A549 (cell line): ENCODE results near the gene PRKX. TPM values are rescaled to one million over a fixed set of nuclear protein-coding genes. Genes with fewer than 3 reads are reported as not detected.
"Not testable (repeated sequence)": the region's sequence is repeated elsewhere in the genome, so short reads cannot be mapped to it uniquely, and the experiment has no call there.

Experiments
- ATAC-seq, 2 experiments: fragments of 200-7000 bp in 1 of 2; fragments of >200 bp in 1 of 2; cut with Nextera tagmentation in 1 of 2; cut with Tn5 transposase in 1 of 2; 3 replicates each; pipeline versions ENCODE4 v1.8.0 to v1.9.1; 2018 to 2020; ENCODE audit warnings: mild to moderate bottlenecking in 1 of 2, moderate library complexity in 1 of 2
- CTCF ChIA-PET: fragments of 300-600 bp; sonication (Branson Sonifier 250); formaldehyde crosslinking; extraction: SDS; loops from one replicate; lab custom pipeline; 2021; ENCODE audit warnings: antibody characterized with exemption, inconsistent platforms; lab: Yijun Ruan, JAX
- POLR2A ChIA-PET: fragments of 350-600 bp; formaldehyde crosslinking; extraction: SDS; loops from one replicate; lab custom pipeline; 2021; ENCODE audit warnings: antibody characterized with exemption, inconsistent platforms; lab: Yijun Ruan, JAX
- DNase-seq, 2 experiments: peaks; one replicate each; pipeline versions ENCODE4 v3.0.0 to v3.0.0-alpha.2; 2011 to 2016; ENCODE audit warnings: low read depth in 1 of 2, low spot score in 1 of 2
- FAIRE-seq: peaks from 2 replicates; lab custom pipeline; 2011; peaks lifted over from hg19 to GRCh38; lab: Jason Lieb, UNC
- H3K27ac ChIP-seq, 2 experiments: fragments of >200 bp; sonication (Bioruptor Twin); formaldehyde crosslinking; 3 replicates each; pipeline ENCODE4 v1.5.1; 2016 to 2017
- H3K4me1 ChIP-seq: fragments of >200 bp; sonication (Bioruptor Twin); formaldehyde crosslinking; 3 replicates; pipeline ENCODE4 v1.6.1; 2016
- H3K4me2 ChIP-seq: fragments of >200 bp; sonication (Bioruptor Twin); formaldehyde crosslinking; 3 replicates; pipeline ENCODE4 v1.6.1; 2016
- H3K4me3 ChIP-seq: fragments of >200 bp; sonication (Bioruptor Twin); formaldehyde crosslinking; 3 replicates; pipeline ENCODE4 v1.5.1; 2016
- H3K9me3 ChIP-seq: fragments of >200 bp; sonication (Bioruptor Twin); formaldehyde crosslinking; 3 replicates; pipeline ENCODE4 v1.6.1; 2016
- CEBPB ChIP-seq, 2 experiments: fragments of >200 bp in 1 of 2; sonication (Bioruptor Twin) in 1 of 2; formaldehyde crosslinking in 1 of 2; IDR thresholded peaks; 2 replicates each; pipeline ENCODE4 v1.6.1; 2012 to 2016
- CHD2 ChIP-seq: fragments of 150-350 bp; IDR thresholded peaks from 2 replicates; pipeline ENCODE4 v1.6.1; 2014; ENCODE audit warnings: low read length; ENCODE audit not compliant: partially characterized antibody
- CHD4 ChIP-seq: fragments of 200-600 bp; sonication (generic); IDR thresholded peaks from 2 replicates; pipeline ENCODE4 v1.6.1; 2016; ENCODE audit warnings: antibody characterized with exemption, mild to moderate bottlenecking, borderline replicate concordance
- FOSL2 ChIP-seq, 2 experiments: fragments of 450-650 bp in 1 of 2; fragments of >200 bp in 1 of 2; sonication (Bioruptor Twin) in 1 of 2; formaldehyde crosslinking; IDR thresholded peaks; 2 replicates each; pipeline versions ENCODE4 v1.5.0 to v1.6.1; 2016 to 2020; ENCODE audit warnings: mild to moderate bottlenecking in 1 of 2, moderate library complexity in 1 of 2
- HOXA7 ChIP-seq: fragments of 250-450 bp; sonication (Bioruptor Pico); IDR thresholded peaks from 2 replicates; pipeline ENCODE4 v1.5.0; 2020; ENCODE audit warnings: mild to moderate bottlenecking, moderate library complexity
- HOXB13 ChIP-seq: fragments of 250-450 bp; sonication (Bioruptor Pico); IDR thresholded peaks from 2 replicates; pipeline ENCODE4 v1.5.0; 2020; ENCODE audit warnings: low read depth, mild to moderate bottlenecking, moderate library complexity
- KDM5A ChIP-seq: fragments of 200-600 bp; sonication (generic); IDR thresholded peaks from 2 replicates; pipeline ENCODE4 v1.6.1; 2016; ENCODE audit warnings: antibody characterized with exemption, mild to moderate bottlenecking
- POLR2AphosphoS2 ChIP-seq: conservative IDR thresholded peaks from 2 replicates; pipeline ENCODE4 v1.6.1; 2012; ENCODE audit warnings: low read length, improper control_type of control experiment, inconsistent platforms
- RAD21 ChIP-seq, 2 experiments: fragments of >200 bp in 1 of 2; sonication (Bioruptor Twin) in 1 of 2; formaldehyde crosslinking in 1 of 2; IDR thresholded peaks in 1 of 2; conservative IDR thresholded peaks in 1 of 2; 2 replicates in 1 of 2; 3 replicates in 1 of 2; pipeline ENCODE4 v1.6.1; 2012 to 2018; ENCODE audit warnings: inconsistent platforms in 1 of 2
- RARB ChIP-seq: fragments of 250-450 bp; sonication (Bioruptor Pico); IDR thresholded peaks from 2 replicates; pipeline ENCODE4 v1.8.0; 2021; ENCODE audit warnings: mild to moderate bottlenecking, moderate library complexity
- TP53 ChIP-seq: fragments of 250-450 bp; sonication (Bioruptor Pico); IDR thresholded peaks from 2 replicates; pipeline ENCODE4 v1.5.0; 2021; ENCODE audit warnings: mild to moderate bottlenecking, moderate library complexity
- ZC3H11A ChIP-seq: fragments of 450-650 bp; IDR thresholded peaks from 2 replicates; pipeline ENCODE4 v1.6.1; 2014; ENCODE audit warnings: antibody characterized with exemption, mild to moderate bottlenecking
- ZFP36 ChIP-seq: fragments of 450-650 bp; IDR thresholded peaks from 2 replicates; pipeline ENCODE4 v1.6.1; 2014; ENCODE audit warnings: borderline replicate concordance; ENCODE audit not compliant: partially characterized antibody
- WGBS: methylation state at CpG from one replicate; pipeline ENCODE4 v1.1.6; 2017; ENCODE audit errors: missing lambda C conversion rate; 5-methylcytosine and 5-hydroxymethylcytosine counted together
- polyA plus RNA-seq, 4 experiments: library from polyadenylated mRNA; depleted of rRNA in 3 of 4; stranded (reverse); fragments of >200 nt; fragmentation: RNase III in 1 of 4; extraction: RNeasy Plus Mini Kit Qiagen cat#74134 plus additional on column Dnase treatment in 1 of 4; gene quantifications; 2 replicates in 3 of 4; 3 replicates in 1 of 4; pipeline ENCODE4 v1.2.3, GENCODE V29; 2011 to 2017
- TF ChIP-seq, protein P1 (sequence below): fragments of 150-350 bp; IDR thresholded peaks from 2 replicates; pipeline ENCODE4 v1.6.1; 2014; ENCODE audit warnings: low read depth, mild to moderate bottlenecking, low read length
- TF ChIP-seq, protein P2 (sequence below): fragments of 250-450 bp; sonication (Bioruptor Pico); IDR thresholded peaks from 2 replicates; pipeline ENCODE4 v1.5.0; 2020; ENCODE audit warnings: low read depth, mild to moderate bottlenecking, moderate library complexity
- TF ChIP-seq, protein P3 (sequence below): fragments of >200 bp; sonication (Bioruptor Twin); formaldehyde crosslinking; IDR thresholded peaks from 3 replicates; pipeline ENCODE4 v1.6.1; 2016
- TF ChIP-seq, protein P4 (sequence below): IDR thresholded peaks from 2 replicates; pipeline ENCODE4 v1.6.1; 2012

The PRKX gene
- polyA plus RNA-seq, 2 of the 4 experiments (the other 2 are of a cell fraction), result 18.2 to 36.0 TPM

DNA sequence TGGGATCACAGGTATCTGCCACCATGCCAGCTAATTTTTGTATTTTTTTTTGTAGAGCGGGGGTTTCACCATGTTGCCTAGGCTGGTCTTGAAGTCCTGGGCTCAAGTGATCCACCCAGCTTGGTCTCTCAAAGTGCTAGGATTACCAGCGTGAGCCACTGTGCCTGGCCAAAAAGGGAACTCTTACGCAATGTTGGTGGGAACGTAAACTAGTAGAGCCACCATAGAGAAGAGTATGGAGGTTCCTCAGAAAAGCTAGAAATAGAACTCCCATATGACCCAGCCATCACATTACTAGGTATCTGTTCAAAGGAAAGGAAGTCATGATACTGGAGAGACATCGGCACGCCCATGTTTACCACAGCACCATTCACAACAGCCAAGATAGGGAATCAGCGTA, 85.9 kb downstream of the PRKX start:
- DNase-seq (no peak), FAIRE-seq (no peak), ATAC-seq (no peak)
- POLR2A ChIA-PET, result no interaction called here
- CTCF ChIA-PET, result interaction anchor here (1.1 kb wide), 1 partner anchor 509 kb away, joined by 3 read pairs; no protein-coding TSS in a partner anchor
- TF ChIP-seq CEBPB (IDR thresholded peaks at IDR 0.05) (0 out of 4 replicates have a peak, but pooled peaks of 1 of the 2 experiments have one; percentile 18), ZC3H11A (no peak)
- WGBS, result 86% methylated on average over 7 of the region's 7 CpGs
- no peak overlapping the region for H3K4me2 ChIP-seq
- no peak overlapping the region for H3K4me3 ChIP-seq
- no peaks in the 10 kb centered on the region for H3K9me3 ChIP-seq
- H3K27ac ChIP-seq, result no peak overlapping the region
- H3K4me1 ChIP-seq, result no peaks in the 10 kb centered on the region

DNA sequence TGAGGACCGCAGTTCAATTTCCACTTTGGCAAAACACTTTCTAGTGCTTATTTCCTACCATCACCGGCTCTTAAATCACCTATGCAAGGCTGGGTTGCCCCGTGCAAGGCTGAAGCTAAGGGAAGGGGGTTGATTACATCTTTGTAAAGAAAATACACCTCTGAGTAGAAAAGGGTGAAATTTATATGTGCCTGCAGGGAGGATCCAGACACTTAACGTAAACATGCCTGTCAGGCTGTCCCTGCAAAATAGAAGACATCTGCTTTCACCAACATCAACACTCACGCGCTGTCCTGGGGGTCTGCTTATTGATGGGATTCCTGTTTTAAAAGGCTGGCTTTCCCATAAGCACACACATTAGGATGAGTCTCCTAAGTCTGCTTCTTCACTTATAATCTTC, 92.0 kb downstream of the PRKX start:
- Histone ChIP-seq H3K27ac (no peak overlapping the region), H3K9me3 (no peaks in the 10 kb centered on the region), H3K4me3 (no peak overlapping the region), H3K4me2 (no peak overlapping the region), H3K4me1 (no peaks in the 10 kb centered on the region)
- FAIRE-seq (no peak), DNase-seq (no peak), ATAC-seq (no peak)
- CTCF ChIA-PET, result interaction anchor here (1.0 kb wide), 1 partner anchor 746 kb away, joined by 3 read pairs; no protein-coding TSS in a partner anchor
- WGBS, result 85% methylated on average over 6 of the region's 6 CpGs
- POLR2A ChIA-PET, result no interaction called here
- TF ChIP-seq RARB (CRISPR knock-in tag) (no peak), KDM5A (no peak), POLR2AphosphoS2 (no peak), HOXA7 (CRISPR knock-in tag) (no peak)
- TF ChIP-seq, protein P1, sequence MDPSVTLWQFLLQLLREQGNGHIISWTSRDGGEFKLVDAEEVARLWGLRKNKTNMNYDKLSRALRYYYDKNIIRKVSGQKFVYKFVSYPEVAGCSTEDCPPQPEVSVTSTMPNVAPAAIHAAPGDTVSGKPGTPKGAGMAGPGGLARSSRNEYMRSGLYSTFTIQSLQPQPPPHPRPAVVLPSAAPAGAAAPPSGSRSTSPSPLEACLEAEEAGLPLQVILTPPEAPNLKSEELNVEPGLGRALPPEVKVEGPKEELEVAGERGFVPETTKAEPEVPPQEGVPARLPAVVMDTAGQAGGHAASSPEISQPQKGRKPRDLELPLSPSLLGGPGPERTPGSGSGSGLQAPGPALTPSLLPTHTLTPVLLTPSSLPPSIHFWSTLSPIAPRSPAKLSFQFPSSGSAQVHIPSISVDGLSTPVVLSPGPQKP, result no peak

DNA sequence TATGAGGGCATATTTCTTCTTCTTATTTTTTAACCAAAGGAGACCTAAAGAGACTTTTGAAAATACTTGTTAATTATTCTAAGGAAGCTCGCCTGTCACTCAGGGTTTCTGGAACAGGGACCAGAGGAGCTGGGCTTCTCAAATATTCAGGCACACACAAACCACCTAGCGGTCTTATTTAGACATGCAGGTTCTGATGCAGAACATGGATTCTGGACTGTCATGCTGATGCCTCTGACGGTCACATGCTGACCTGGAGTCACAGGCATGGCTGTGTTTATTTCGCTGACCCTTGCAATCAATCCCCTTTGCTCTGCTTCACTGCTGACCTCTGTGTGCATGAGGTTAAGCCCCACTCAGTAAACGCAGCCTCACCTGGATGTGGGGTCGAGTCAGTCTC, 101.7 kb downstream of the PRKX start:
- H3K27ac ChIP-seq, H3K4me1 ChIP-seq, H3K9me3 ChIP-seq, DNase-seq, H3K4me2 ChIP-seq, ATAC-seq, POLR2A ChIA-PET, FAIRE-seq, H3K4me3 ChIP-seq: not testable (repeated sequence)
- CTCF ChIA-PET, result interaction anchor here (1.1 kb wide), 1 partner anchor 26 kb away, joined by 4 read pairs; no protein-coding TSS in a partner anchor
- 70% methylated on average over 6 of the region's 6 CpGs for WGBS

DNA sequence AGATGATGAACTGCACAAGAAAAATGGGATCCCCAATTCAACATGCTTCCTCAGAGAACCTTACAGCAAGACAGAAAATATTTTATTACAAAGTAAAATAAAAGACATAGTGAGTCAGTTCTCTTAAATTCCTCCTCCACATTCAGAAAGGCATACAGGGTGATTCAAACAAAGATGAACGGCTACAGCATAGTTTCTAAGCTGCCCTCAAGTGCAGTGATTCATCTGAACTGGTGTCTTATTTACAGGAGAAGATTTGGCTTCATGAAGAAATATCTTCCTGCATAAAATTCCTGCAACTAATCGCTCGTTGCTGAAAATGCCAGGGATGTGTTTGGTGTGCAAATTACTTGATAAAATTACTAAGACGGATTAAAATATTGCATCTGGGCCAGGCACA, 103.6 kb downstream of the PRKX start:
- Histone ChIP-seq H3K9me3 (no peaks in the 10 kb centered on the region), H3K27ac (peak overlapping the region in 1 of 2 experiments; percentile 41; a peak in 1 of 6 replicates), H3K4me3 (no peak overlapping the region), H3K4me2 (no peak overlapping the region), H3K4me1 (no peaks in the 10 kb centered on the region)
- DNase-seq (peak in 1 of 2 experiments; percentile 29), FAIRE-seq (no peak), ATAC-seq (peak in 1 of 2 experiments; percentile 51; a peak in 2 of 6 replicates)
- ChIA-PET CTCF (no interaction called here), POLR2A (no interaction called here)
- TF ChIP-seq, protein P2, sequence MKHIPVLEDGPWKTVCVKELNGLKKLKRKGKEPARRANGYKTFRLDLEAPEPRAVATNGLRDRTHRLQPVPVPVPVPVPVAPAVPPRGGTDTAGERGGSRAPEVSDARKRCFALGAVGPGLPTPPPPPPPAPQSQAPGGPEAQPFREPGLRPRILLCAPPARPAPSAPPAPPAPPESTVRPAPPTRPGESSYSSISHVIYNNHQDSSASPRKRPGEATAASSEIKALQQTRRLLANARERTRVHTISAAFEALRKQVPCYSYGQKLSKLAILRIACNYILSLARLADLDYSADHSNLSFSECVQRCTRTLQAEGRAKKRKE, result no peak
- TF ChIP-seq POLR2AphosphoS2 (no peak), FOSL2 (IDR thresholded peaks at IDR 0.05) (no peak), FOSL2 (CRISPR knock-in tag; IDR thresholded peaks at IDR 0.05) (no peak), ZFP36 (no peak), TP53 (no peak), RAD21 (conservative IDR thresholded peaks at IDR 0.05 in 1 of 2, IDR thresholded peaks at IDR 0.05 in 1 of 2) (no peak), CHD2 (no peak), CHD4 (no peak), KDM5A (no peak), HOXB13 (CRISPR knock-in tag) (no peak)
- TF ChIP-seq, protein P3, sequence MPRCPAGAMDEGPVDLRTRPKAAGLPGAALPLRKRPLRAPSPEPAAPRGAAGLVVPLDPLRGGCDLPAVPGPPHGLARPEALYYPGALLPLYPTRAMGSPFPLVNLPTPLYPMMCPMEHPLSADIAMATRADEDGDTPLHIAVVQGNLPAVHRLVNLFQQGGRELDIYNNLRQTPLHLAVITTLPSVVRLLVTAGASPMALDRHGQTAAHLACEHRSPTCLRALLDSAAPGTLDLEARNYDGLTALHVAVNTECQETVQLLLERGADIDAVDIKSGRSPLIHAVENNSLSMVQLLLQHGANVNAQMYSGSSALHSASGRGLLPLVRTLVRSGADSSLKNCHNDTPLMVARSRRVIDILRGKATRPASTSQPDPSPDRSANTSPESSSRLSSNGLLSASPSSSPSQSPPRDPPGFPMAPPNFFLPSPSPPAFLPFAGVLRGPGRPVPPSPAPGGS, result no peak
- TF ChIP-seq, protein P4, sequence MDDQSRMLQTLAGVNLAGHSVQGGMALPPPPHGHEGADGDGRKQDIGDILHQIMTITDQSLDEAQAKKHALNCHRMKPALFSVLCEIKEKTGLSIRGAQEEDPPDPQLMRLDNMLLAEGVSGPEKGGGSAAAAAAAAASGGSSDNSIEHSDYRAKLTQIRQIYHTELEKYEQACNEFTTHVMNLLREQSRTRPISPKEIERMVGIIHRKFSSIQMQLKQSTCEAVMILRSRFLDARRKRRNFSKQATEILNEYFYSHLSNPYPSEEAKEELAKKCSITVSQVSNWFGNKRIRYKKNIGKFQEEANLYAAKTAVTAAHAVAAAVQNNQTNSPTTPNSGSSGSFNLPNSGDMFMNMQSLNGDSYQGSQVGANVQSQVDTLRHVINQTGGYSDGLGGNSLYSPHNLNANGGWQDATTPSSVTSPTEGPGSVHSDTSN, result no peak
- WGBS, result 56% methylated on average over 4 of the region's 4 CpGs
